ENCODE measurements around the gene DDTL. TPM values are rescaled to one million over a fixed set of nuclear protein-coding genes. Genes with fewer than 3 reads are reported as not detected.

Gene DDTL
- polyA plus RNA-seq, 1 of the 3 experiments (the other 2 are of a cell fraction): 1.6 TPM

- no peak overlapping the region for H3K9ac ChIP-seq
- H3K27ac ChIP-seq (ENCODE audit: low read depth in 2 of 2, low read length in 1 of 2): no peak overlapping the region
- ChIA-PET CTCF (no interaction called here), POLR2A (no interaction called here)
- no peaks in the 10 kb centered on the region for H3K36me3 ChIP-seq (replicated peaks in 1 of 2; ENCODE audit: control insufficient read depth in 1 of 2, insufficient read depth in 2 of 2, low read length in 1 of 2)
- H3K9me2 ChIP-seq: no peaks in the 10 kb centered on the region
- no peaks in the 10 kb centered on the region for H3K27me3 ChIP-seq (ENCODE audit: insufficient read depth)
- no peaks in the 10 kb centered on the region for H4K20me1 ChIP-seq (ENCODE audit: insufficient read depth)
- H3K9me3 ChIP-seq: no peaks in the 10 kb centered on the region
- no peak overlapping the region for H2AFZ ChIP-seq (ENCODE audit: low read depth)
- H3K79me2 ChIP-seq (ENCODE audit: insufficient read depth): peaks cover 12% of the 10 kb centered on the region
- no peak overlapping the region for H3K4me2 ChIP-seq
- H3F3A ChIP-seq (replicated peaks; ENCODE audit: insufficient read depth): peaks cover 6% of the 10 kb centered on the region
- H3K4me1 ChIP-seq (ENCODE audit: control insufficient read depth in 1 of 2, insufficient read depth in 2 of 2, low read depth in 1 of 2, low read length in 1 of 2): peaks cover 2 to 8% of the 10 kb centered on the region in 2 experiments; a peak in 2 of 4 replicates
- DNase-seq: no peak
- no peak overlapping the region for H3K4me3 ChIP-seq (ENCODE audit: low read depth in 2 of 2, low read length in 1 of 2)
- TF ChIP-seq PBX3 (IDR thresholded peaks at IDR 0.05) (no peak), CTCF (IDR thresholded peaks at IDR 0.05) (no peak), TEAD4 (IDR thresholded peaks at IDR 0.05; ENCODE audit: borderline replicate concordance, insufficient read depth) (no peak), GATA2 (CRISPR knock-in tag; IDR thresholded peaks at IDR 0.05) (no peak), JUND (IDR thresholded peaks at IDR 0.05) (no peak), FOXJ3 (CRISPR knock-in tag; IDR thresholded peaks at IDR 0.05) (no peak), NFIC (IDR thresholded peaks at IDR 0.05; ENCODE audit: borderline replicate concordance) (no peak), ELF1 (IDR thresholded peaks at IDR 0.05) (no peak), RCOR1 (IDR thresholded peaks at IDR 0.05; ENCODE audit: low read length) (no peak), IRF3 (IDR thresholded peaks at IDR 0.05; ENCODE audit: low read depth, low read length) (no peak), REST (IDR thresholded peaks at IDR 0.05; ENCODE audit: low read depth, low read length) (no peak), YY1 (IDR thresholded peaks at IDR 0.05; ENCODE audit: low read depth) (no peak), TAF1 (IDR thresholded peaks at IDR 0.05; ENCODE audit: borderline replicate concordance, low read depth, low read length) (no peak)
- 46% methylated on average over 7 of the region's 8 CpGs for WGBS (ENCODE audit: low lambda C conversion rate)
These were observed 40.7 kb downstream of the DDTL start for GRCh38 chr22:24007253-24008021.

All from SK-N-SH (cell line).